H1 (cell line): ENCODE results near the gene POP5. TPM values are rescaled to one million over a fixed set of nuclear protein-coding genes. Genes with fewer than 3 reads are reported as not detected.

ENCODE experiments used
- CTCF ChIA-PET: fragments of 300-600 bp; sonication (Branson Sonifier 250); formaldehyde crosslinking; loops from one replicate; lab custom pipeline; 2021; ENCODE audit not compliant: partially characterized antibody; lab: Charles Lee
- POLR2A ChIA-PET: fragments of 300-600 bp; sonication (Branson Sonifier 250); formaldehyde crosslinking; loops from one replicate; lab custom pipeline; 2021; ENCODE audit warnings: inconsistent platforms; ENCODE audit not compliant: partially characterized antibody; lab: Charles Lee
- DNase-seq, 2 experiments: peaks; one replicate each; pipeline versions ENCODE4 v3.0.0 to v3.0.0-alpha.2; 2010 to 2022; ENCODE audit warnings: low spot score in 2 of 2, low read depth in 1 of 2, mixed read lengths in 1 of 2
- FAIRE-seq: peaks from 2 replicates; lab custom pipeline; 2011; peaks lifted over from hg19 to GRCh38; lab: Jason Lieb, UNC
- H2AFZ ChIP-seq: 2 replicates; pipeline ENCODE4 v1.8.1; 2012; ENCODE audit warnings: low read length, inconsistent platforms
- H2AK5ac ChIP-seq: 2 replicates; pipeline ENCODE4 v1.6.1; 2013; ENCODE audit warnings: low read depth, low read length
- H2BK120ac ChIP-seq: replicated peaks from 2 replicates; pipeline ENCODE3; 2013; ENCODE audit warnings: low read depth, low read length, inconsistent platforms
- H2BK12ac ChIP-seq: 2 replicates; pipeline ENCODE4 v1.6.1; 2013; ENCODE audit warnings: low read depth, low read length
- H2BK15ac ChIP-seq: 2 replicates; pipeline ENCODE4 v1.6.1; 2013; ENCODE audit warnings: low read length
- H2BK20ac ChIP-seq: 2 replicates; pipeline ENCODE4 v1.6.1; 2013; ENCODE audit warnings: low read length
- H2BK5ac ChIP-seq: 2 replicates; pipeline ENCODE4 v1.6.1; 2013; ENCODE audit warnings: low read depth, low read length
- H3K14ac ChIP-seq: 2 replicates; pipeline ENCODE4 v1.6.1; 2013; ENCODE audit warnings: inconsistent platforms; ENCODE audit not compliant: insufficient read length
- H3K18ac ChIP-seq: 2 replicates; pipeline ENCODE4 v1.6.1; 2013; ENCODE audit warnings: low read length; ENCODE audit errors: extremely low read depth
- H3K23ac ChIP-seq: 2 replicates; pipeline ENCODE4 v1.6.1; 2013; ENCODE audit warnings: inconsistent platforms; ENCODE audit not compliant: insufficient read length
- H3K23me2 ChIP-seq: 2 replicates; pipeline ENCODE4 v1.6.1; 2013; ENCODE audit warnings: low read depth, low read length
- H3K27ac ChIP-seq: 2 replicates; pipeline ENCODE4 v1.6.1; 2011; ENCODE audit warnings: low read depth, low read length, inconsistent platforms
- H3K27me3 ChIP-seq, 4 experiments: replicated peaks in 1 of 4; 1 replicate in 1 of 4; 2 replicates in 3 of 4; pipeline versions ENCODE4 v1.6.1 to v1.8.1; 2011 to 2013; ENCODE audit warnings: low read length in 3 of 4, mild to moderate bottlenecking in 3 of 4, inconsistent platforms in 2 of 4, mixed read lengths in 2 of 4, moderate library complexity in 1 of 4; ENCODE audit not compliant: control insufficient read depth in 3 of 4, insufficient read depth in 3 of 4; ENCODE audit errors: extremely low read depth in 1 of 4
- H3K36me3 ChIP-seq, 4 experiments: 2 replicates each; pipeline versions ENCODE4 v1.6.1 to v1.8.1; 2011 to 2013; ENCODE audit warnings: mild to moderate bottlenecking in 4 of 4, low read length in 3 of 4, moderate library complexity in 2 of 4, control low read depth in 1 of 4, inconsistent platforms in 1 of 4; ENCODE audit not compliant: insufficient read depth in 4 of 4, control insufficient read depth in 2 of 4
- H3K4ac ChIP-seq: replicated peaks from 2 replicates; pipeline ENCODE3; 2013; ENCODE audit warnings: low read length, low read depth, mixed read lengths, inconsistent platforms; ENCODE audit not compliant: insufficient read length
- H3K4me1 ChIP-seq, 4 experiments: replicated peaks in 1 of 4; 1 replicate in 1 of 4; 2 replicates in 3 of 4; pipeline versions ENCODE4 v1.6.1 to v1.8.1; 2011 to 2013; ENCODE audit warnings: low read length in 3 of 4, inconsistent platforms in 2 of 4, mixed read lengths in 1 of 4; ENCODE audit not compliant: insufficient read depth in 4 of 4, control insufficient read depth in 3 of 4
- H3K4me2 ChIP-seq, 2 experiments: 2 replicates each; pipeline versions ENCODE4 v1.6.1 to v1.8.1; 2011 to 2013; ENCODE audit warnings: low read depth in 2 of 2, low read length in 2 of 2, control low read depth in 1 of 2, inconsistent platforms in 1 of 2, mild to moderate bottlenecking in 1 of 2; ENCODE audit not compliant: insufficient read depth in 1 of 2
- H3K4me3 ChIP-seq, 4 experiments: fragments of 200-600, 300-600 bp in 1 of 4; sonication (generic), shearing (Covaris generic), sonication (Bioruptor Twin) in 1 of 4; 2 replicates each; pipeline versions ENCODE4 v1.5.1 to v1.8.1; 2011 to 2016; ENCODE audit warnings: low read length in 4 of 4, low read depth in 3 of 4, control low read depth in 2 of 4, inconsistent platforms in 2 of 4, mild to moderate bottlenecking in 2 of 4, mixed read lengths in 1 of 4, moderate library complexity in 1 of 4; ENCODE audit not compliant: insufficient read depth in 2 of 4; ENCODE audit errors: extremely low read depth in 1 of 4
- H3K56ac ChIP-seq: replicated peaks from 2 replicates; pipeline ENCODE3; 2013; ENCODE audit warnings: low read depth, mild to moderate bottlenecking, mixed read lengths, low read length, inconsistent platforms; ENCODE audit not compliant: insufficient read length
- H3K79me1 ChIP-seq: 2 replicates; pipeline ENCODE4 v1.6.1; 2013; ENCODE audit warnings: low read depth, low read length, control low read depth
- H3K79me2 ChIP-seq, 2 experiments: 2 replicates each; pipeline versions ENCODE4 v1.6.1 to v1.8.1; 2012 to 2013; ENCODE audit warnings: low read length in 2 of 2, mild to moderate bottlenecking in 2 of 2, inconsistent platforms in 1 of 2; ENCODE audit not compliant: insufficient read depth in 2 of 2, control insufficient read depth in 1 of 2
- H3K9ac ChIP-seq, 4 experiments: replicated peaks in 1 of 4; 1 replicate in 1 of 4; 2 replicates in 3 of 4; pipeline versions ENCODE4 v1.6.1 to v1.8.1; 2011 to 2013; ENCODE audit warnings: low read depth in 3 of 4, low read length in 3 of 4, control low read depth in 2 of 4, mild to moderate bottlenecking in 2 of 4, moderate library complexity in 2 of 4, inconsistent platforms in 1 of 4; ENCODE audit errors: extremely low read depth in 1 of 4
- H3K9me3 ChIP-seq, 2 experiments: 2 replicates each; pipeline versions ENCODE4 v1.6.1 to v1.8.1; 2012 to 2013; ENCODE audit warnings: mild to moderate bottlenecking in 2 of 2, moderate library complexity in 2 of 2, control low read depth in 1 of 2, inconsistent platforms in 1 of 2, low read depth in 1 of 2, low read length in 1 of 2, mixed read lengths in 1 of 2; ENCODE audit not compliant: insufficient read depth in 2 of 2
- H4K20me1 ChIP-seq, 2 experiments: replicated peaks in 1 of 2; 2 replicates each; pipeline versions ENCODE3 to v1.8.1; 2011 to 2013; ENCODE audit warnings: inconsistent platforms in 2 of 2, low read length in 2 of 2, mild to moderate bottlenecking in 1 of 2; ENCODE audit not compliant: insufficient read depth in 2 of 2, control insufficient read depth in 1 of 2
- H4K5ac ChIP-seq: 2 replicates; pipeline ENCODE4 v1.6.1; 2013; ENCODE audit warnings: low read length, low read depth, mixed read lengths, inconsistent platforms; ENCODE audit not compliant: insufficient read length
- H4K8ac ChIP-seq: 2 replicates; pipeline ENCODE4 v1.8.0; 2013; ENCODE audit warnings: mild to moderate bottlenecking, moderate library complexity, low read length, inconsistent platforms; ENCODE audit not compliant: insufficient read depth; ENCODE audit errors: extremely low read depth
- H4K91ac ChIP-seq: replicated peaks from 2 replicates; pipeline ENCODE3; 2013; ENCODE audit warnings: low read length, mixed read lengths, inconsistent platforms; ENCODE audit not compliant: insufficient read length
- CTCF ChIP-seq, 3 experiments: IDR thresholded peaks; 1 replicate in 2 of 3; 2 replicates in 1 of 3; pipeline versions ENCODE4 v1.5.1 to v1.6.1; 2011; ENCODE audit warnings: low read length in 3 of 3, mild to moderate bottlenecking in 3 of 3, inconsistent platforms in 2 of 3, low read depth in 1 of 3, moderate library complexity in 1 of 3; ENCODE audit not compliant: insufficient read depth in 1 of 3; ENCODE audit errors: control extremely low read depth in 1 of 3
- EZH2 ChIP-seq: fragments of 200-600 bp; sonication (generic); IDR thresholded peaks from 2 replicates; pipeline ENCODE4 v1.7.1; 2012; ENCODE audit warnings: low read depth, mild to moderate bottlenecking, moderate library complexity, low read length, inconsistent platforms; ENCODE audit not compliant: severe bottlenecking
- NANOG ChIP-seq: IDR thresholded peaks from 2 replicates; pipeline ENCODE4 v1.6.1; 2011; ENCODE audit warnings: low read length, low read depth, mild to moderate bottlenecking, inconsistent platforms; ENCODE audit not compliant: insufficient read depth, poor library complexity, severe bottlenecking
- RBBP5 ChIP-seq: IDR thresholded peaks from 2 replicates; pipeline ENCODE4 v1.7.1; 2012; ENCODE audit warnings: low read depth, mild to moderate bottlenecking, inconsistent platforms, low read length, moderate library complexity, borderline replicate concordance
- RFX5 ChIP-seq: IDR thresholded peaks from 2 replicates; pipeline ENCODE4 v1.6.1; 2011; ENCODE audit warnings: low read depth, low read length, improper control_type of control experiment, borderline replicate concordance
- SIRT6 ChIP-seq: IDR thresholded peaks from one replicate; pipeline ENCODE4 v1.7.1; 2012; ENCODE audit warnings: low read length, inconsistent platforms
- TAF7 ChIP-seq: optimal IDR thresholded peaks from 2 replicates; pipeline ENCODE3; 2011; ENCODE audit warnings: low read depth, mild to moderate bottlenecking, inconsistent platforms, low read length, moderate library complexity, borderline replicate concordance
- polyA plus RNA-seq, 7 experiments: library from polyadenylated mRNA; depleted of rRNA in 3 of 7; stranded (reverse) in 5 of 7; unstranded in 2 of 7; fragments of >200 nt in 5 of 7; fragments of 200-250 nt in 2 of 7; gene quantifications; 1 replicate in 5 of 7; 2 replicates in 1 of 7; 4 replicates in 1 of 7; pipeline versions ENCODE4 v1.2.1 to v1.2.3, GENCODE V29; 2011 to 2013; ENCODE audit warnings: missing spikeins in 2 of 7, mixed read lengths in 2 of 7
- total RNA-seq: library from RNA; stranded (reverse); fragmentation: NEBNext Ultra II Directional; extraction: Animal tissue kit (Norgen Biotek cat#: 25700); gene quantifications from 2 replicates; pipeline ENCODE4 v1.2.1, GENCODE V29; 2021

Gene POP5
- total and polyA plus RNA-seq, 2 of the 8 experiments (the other 6 are each of a cell fraction or from before 2014, with no cell fraction given) = 59.7 to 124 TPM

DNA sequence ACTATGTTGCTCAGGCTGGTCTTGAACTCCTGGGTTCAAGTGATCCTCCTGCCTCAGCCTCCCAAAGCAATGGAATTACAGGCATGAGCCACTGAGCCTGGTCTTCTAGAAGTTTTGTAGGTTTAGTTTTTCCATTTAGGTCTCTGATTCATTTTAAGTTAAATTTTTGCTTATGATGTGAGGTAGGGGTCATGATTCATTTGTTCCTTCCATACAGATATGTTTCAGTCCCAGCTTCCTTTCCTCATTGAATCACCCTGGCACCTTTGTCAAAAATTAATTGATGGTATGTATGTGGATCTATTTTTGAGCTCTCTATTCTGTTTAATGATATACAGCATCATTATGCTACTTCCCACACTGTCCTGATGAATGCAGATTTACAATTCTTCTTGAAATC, 33.6 kb upstream of the POP5 start:
- H3K4me1 ChIP-seq = peaks cover 0 to 4% (median 4%) of the 10 kb centered on the region in 4 experiments; a peak in 4 of 7 replicates
- H3K4me2 ChIP-seq = no peak overlapping the region
- no peak overlapping the region for H3K23ac ChIP-seq
- peaks cover 0 to 3% (median 0%) of the 10 kb centered on the region in 4 experiments; a peak in 1 of 7 replicates for H3K27me3 ChIP-seq
- no peak overlapping the region for H3K56ac ChIP-seq
- no peak overlapping the region for H2BK15ac ChIP-seq
- H3K79me1 ChIP-seq = no peaks in the 10 kb centered on the region
- POLR2A ChIA-PET = no interaction called here
- no peak overlapping the region for H4K91ac ChIP-seq
- no peak overlapping the region for H3K27ac ChIP-seq
- FAIRE-seq (no peak), DNase-seq (no peak)
- H2AK5ac ChIP-seq = no peak overlapping the region
- H4K20me1 ChIP-seq = no peaks in the 10 kb centered on the region
- H2BK5ac ChIP-seq = no peak overlapping the region
- H2AFZ ChIP-seq = no peak overlapping the region
- H4K5ac ChIP-seq = no peak overlapping the region
- no peak overlapping the region for H3K4me3 ChIP-seq
- no peaks in the 10 kb centered on the region for H3K23me2 ChIP-seq
- H3K18ac ChIP-seq = no peak overlapping the region
- no peak for TF ChIP-seq CTCF (IDR thresholded peaks at IDR 0.05; ENCODE audit: control extremely low read depth in 1 of 3, insufficient read depth in 1 of 3, low read depth in 1 of 3, low read length in 3 of 3)
- no peak for TF ChIP-seq EZH2
- TF ChIP-seq NANOG = no peak
- no peak for TF ChIP-seq RFX5
- no peak for TF ChIP-seq RBBP5
- TF ChIP-seq SIRT6 = no peak
- no peak for TF ChIP-seq TAF7
- no peak overlapping the region for H2BK120ac ChIP-seq
- no peak overlapping the region for H4K8ac ChIP-seq
- H3K14ac ChIP-seq = no peak overlapping the region
- no peak overlapping the region for H3K9ac ChIP-seq
- no peaks in the 10 kb centered on the region for H3K79me2 ChIP-seq
- no peak overlapping the region for H2BK12ac ChIP-seq
- no peaks in the 10 kb centered on the region for H3K36me3 ChIP-seq
- H2BK20ac ChIP-seq = no peak overlapping the region
- no peak overlapping the region for H3K4ac ChIP-seq
- CTCF ChIA-PET = interaction anchor here (0.7 to 1.0 kb wide), 2 partner anchors 14 to 32 kb away, joined by 3 read pairs; no protein-coding TSS in a partner anchor
- no peaks in the 10 kb centered on the region for H3K9me3 ChIP-seq
